ENCODE measurements around the gene MUC22. TPM values are rescaled to one million over a fixed set of nuclear protein-coding genes. Genes with fewer than 3 reads are reported as not detected.
A peak's percentile ranks its signal among the peaks of the same experiment; 100 is the strongest.

The MUC22 gene
- total RNA-seq, 2 donors from 2014 or later, result not detected

DNA sequence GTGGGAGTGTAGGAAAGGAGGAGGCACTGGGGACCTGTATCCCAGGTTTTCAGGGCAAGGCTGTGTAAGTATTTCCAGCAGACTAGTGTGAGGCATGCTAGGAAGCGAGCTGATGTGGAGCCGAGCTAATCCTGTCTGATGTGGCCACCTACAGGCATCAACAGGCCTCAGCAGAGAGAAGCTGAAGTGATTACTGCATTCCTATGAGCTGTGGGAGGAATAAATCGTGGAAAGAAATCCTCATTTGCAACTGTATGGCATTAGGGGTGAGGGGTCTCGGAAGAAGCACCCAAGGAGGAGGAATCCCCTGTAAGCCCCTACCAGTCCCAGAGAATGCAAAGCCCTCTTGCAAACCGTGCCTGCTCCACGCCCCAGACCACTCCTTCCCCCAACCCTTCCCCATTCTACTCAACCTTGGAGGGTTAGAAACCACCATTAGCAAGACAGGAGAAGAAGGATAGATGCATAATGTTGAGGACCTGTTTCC, 60.5 kb downstream of the MUC22 start:
- Histone ChIP-seq H3K27me3 (no peaks in the 10 kb centered on the region), H3K36me3 (no peaks in the 10 kb centered on the region), H3K27ac (no peak overlapping the region), H3K4me1 (peaks cover 0 to 5% of the 10 kb centered on the region in 2 donors), H3K9me3 (no peaks in the 10 kb centered on the region), H3K4me3 (no peak overlapping the region)
- no peak for DNase-seq (ENCODE audit: low spot score)
- TF ChIP-seq CTCF (IDR thresholded peaks at IDR 0.05), result peak in 1 of 2 donors; percentile 65

GRCh38 chr6:31074401-31074800, 64.1 kb downstream of the MUC22 start:
- no peaks in the 10 kb centered on the region for H3K27me3 ChIP-seq
- TF ChIP-seq CTCF (IDR thresholded peaks at IDR 0.05), result no peak
- no peaks in the 10 kb centered on the region for H3K36me3 ChIP-seq
- DNase-seq (ENCODE audit: low spot score), result no peak
- no peak overlapping the region for H3K4me3 ChIP-seq
- no peak overlapping the region for H3K27ac ChIP-seq
- H3K4me1 ChIP-seq, result peaks cover 0 to 6% of the 10 kb centered on the region in 2 donors
- H3K9me3 ChIP-seq, result no peaks in the 10 kb centered on the region

DNA sequence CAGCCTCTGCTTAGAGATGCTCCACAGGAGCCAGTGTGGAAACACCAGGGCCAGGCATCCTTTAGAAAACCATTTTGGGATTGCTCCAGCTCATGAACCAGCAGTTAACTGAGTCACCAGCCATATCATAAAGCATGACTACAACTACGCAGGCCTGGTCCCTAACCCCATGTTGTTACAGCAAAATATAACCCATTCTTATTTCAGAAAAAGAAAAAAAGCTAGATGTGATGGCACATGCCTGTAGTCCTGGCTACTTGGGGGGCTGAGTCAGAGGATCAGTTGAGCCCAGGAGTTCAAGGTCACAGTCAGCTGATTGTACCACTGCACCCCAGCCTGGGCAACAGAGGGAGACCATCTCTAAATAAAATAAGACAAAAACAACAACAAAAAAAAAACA, 65.3 kb downstream of the MUC22 start:
- Histone ChIP-seq H3K9me3 (no peaks in the 10 kb centered on the region), H3K4me1 (peaks cover 0 to 13% of the 10 kb centered on the region in 2 donors), H3K4me3 (no peak overlapping the region), H3K27me3 (no peaks in the 10 kb centered on the region), H3K27ac (no peak overlapping the region), H3K36me3 (no peaks in the 10 kb centered on the region)
- TF ChIP-seq CTCF (IDR thresholded peaks at IDR 0.05), result no peak
- no peak for DNase-seq (ENCODE audit: low spot score)

- Histone ChIP-seq H3K36me3 (no peaks in the 10 kb centered on the region), H3K4me3 (no peak overlapping the region), H3K9me3 (no peaks in the 10 kb centered on the region), H3K27ac (no peak overlapping the region), H3K4me1 (peaks cover 0 to 13% of the 10 kb centered on the region in 2 donors), H3K27me3 (no peaks in the 10 kb centered on the region)
- no peak for TF ChIP-seq CTCF (IDR thresholded peaks at IDR 0.05)
- no peak for DNase-seq (ENCODE audit: low spot score)
Observed at GRCh38 chr6:31076611-31077010, 66.3 kb downstream of the MUC22 start.

DNA sequence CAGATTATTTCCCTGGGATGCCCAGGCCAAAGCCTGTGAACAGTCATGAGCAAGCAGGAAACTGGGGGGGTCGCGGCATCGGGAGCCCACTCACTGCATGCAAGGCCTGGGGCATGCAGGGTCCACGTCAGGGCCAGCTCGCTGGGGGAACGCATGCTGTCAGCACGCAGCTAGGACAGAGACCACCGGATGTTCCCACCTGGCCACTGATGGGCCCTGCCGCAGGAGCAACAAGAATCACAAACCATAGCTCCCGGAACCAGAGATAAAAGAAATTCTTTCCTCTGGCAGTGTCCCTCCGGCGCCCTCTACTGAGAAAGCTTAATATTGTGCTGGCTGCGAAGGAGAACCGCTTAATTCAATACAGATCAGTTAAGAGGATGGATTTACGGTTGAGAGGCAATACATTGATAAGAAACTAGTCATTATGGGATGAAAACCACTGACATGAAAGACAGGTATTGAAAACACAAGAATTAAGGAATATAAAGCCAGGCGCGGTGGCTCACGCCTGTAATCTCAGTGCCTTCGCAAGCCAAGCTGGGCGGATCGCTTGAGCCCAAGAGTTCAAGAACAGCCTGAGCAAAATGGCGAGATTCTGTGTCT, 69.5 kb downstream of the MUC22 start:
- H3K27ac ChIP-seq, result no peak overlapping the region
- no peaks in the 10 kb centered on the region for H3K36me3 ChIP-seq
- peak; percentile 69 to 85 for TF ChIP-seq CTCF (IDR thresholded peaks at IDR 0.05)
- H3K4me1 ChIP-seq, result peaks cover 0 to 8% of the 10 kb centered on the region in 2 donors
- DNase-seq (ENCODE audit: low spot score), result peak; percentile 82
- no peaks in the 10 kb centered on the region for H3K27me3 ChIP-seq
- peak overlapping the region in 1 of 2 donors; percentile 39 for H3K4me3 ChIP-seq
- H3K9me3 ChIP-seq, result no peaks in the 10 kb centered on the region

DNA sequence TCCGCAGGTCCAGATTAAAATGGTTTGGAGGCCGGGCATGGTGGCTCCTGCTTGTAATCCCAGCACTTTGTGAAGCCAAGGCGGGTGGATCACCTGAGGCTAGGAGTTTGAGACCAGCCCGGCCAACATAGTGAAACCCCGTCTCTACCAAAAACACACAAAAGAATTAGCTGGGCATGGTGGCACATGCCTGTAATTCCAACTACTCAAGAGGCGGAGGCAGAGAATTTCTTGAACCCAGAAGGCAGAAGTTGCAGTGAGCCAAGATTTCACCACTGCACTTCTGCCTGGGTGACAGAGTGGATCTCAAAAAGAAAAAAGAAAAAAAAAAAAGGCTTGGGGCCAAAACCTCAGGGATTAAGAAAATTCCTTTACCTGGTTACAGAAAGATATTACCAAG, 71.6 kb downstream of the MUC22 start:
- DNase-seq (ENCODE audit: low spot score), result no peak
- Histone ChIP-seq H3K36me3 (no peaks in the 10 kb centered on the region), H3K27me3 (no peaks in the 10 kb centered on the region), H3K9me3 (no peaks in the 10 kb centered on the region), H3K4me1 (peaks cover 0 to 13% of the 10 kb centered on the region in 2 donors), H3K4me3 (no peak overlapping the region), H3K27ac (no peak overlapping the region)
- TF ChIP-seq CTCF (IDR thresholded peaks at IDR 0.05), result no peak
